OCI-LY3 (cell line): ENCODE data around the gene ZMAT5.

ENCODE experiments used
- H2AFZ ChIP-seq: fragments of 200-600, 300-600 bp; shearing (Covaris generic); 2 replicates; pipeline ENCODE4 v1.6.0; 2014; ENCODE audit warnings: antibody characterized with exemption, low read depth, low read length
- H3K27ac ChIP-seq: fragments of 200-600, 300-600 bp; sonication (generic); 2 replicates; pipeline ENCODE4 v1.5.1; 2014; ENCODE audit warnings: mild to moderate bottlenecking, low read length, moderate library complexity, mixed read lengths
- H3K27me3 ChIP-seq: fragments of 200-600, 300-600 bp; sonication (generic); 2 replicates; pipeline ENCODE4 v1.6.1; 2014; ENCODE audit warnings: low read depth, low read length, mixed read lengths
- H3K36me3 ChIP-seq: fragments of 200-600, 300-600 bp; sonication (generic); replicated peaks from 2 replicates; pipeline ENCODE3; 2014; ENCODE audit warnings: low read depth, low read length, mixed read lengths
- H3K4me1 ChIP-seq: fragments of 300-600, 200-600 bp; sonication (generic); 2 replicates; pipeline ENCODE4 v1.6.1; 2014; ENCODE audit warnings: low read length, mixed read lengths
- H3K4me2 ChIP-seq: fragments of 200-600, 300-600 bp; sonication (generic); 2 replicates; pipeline ENCODE4 v1.6.1; 2014; ENCODE audit warnings: low read length, mixed read lengths
- H3K4me3 ChIP-seq: fragments of 300-600, 200-600 bp; sonication (generic); 2 replicates; pipeline ENCODE4 v1.5.1; 2014; ENCODE audit warnings: antibody characterized with exemption, mild to moderate bottlenecking, low read length, moderate library complexity
- H3K79me2 ChIP-seq: fragments of 300-600, 200-600 bp; shearing (Covaris generic); 2 replicates; pipeline ENCODE4 v1.6.1; 2014; ENCODE audit warnings: mild to moderate bottlenecking, low read length, mixed read lengths
- H3K9ac ChIP-seq: fragments of 300-600, 200-600 bp; shearing (Covaris generic); 2 replicates; pipeline ENCODE4 v1.6.0; 2014; ENCODE audit warnings: mild to moderate bottlenecking, low read length, moderate library complexity
- H3K9me3 ChIP-seq: fragments of 200-600, 300-600 bp; shearing (Covaris generic); 2 replicates; pipeline ENCODE4 v1.6.1; 2014; ENCODE audit warnings: low read length, mixed read lengths; ENCODE audit not compliant: insufficient read depth
- H4K20me1 ChIP-seq: fragments of 200-600, 300-600 bp; sonication (generic); 2 replicates; pipeline ENCODE4 v1.6.1; 2016; ENCODE audit warnings: low read length, mixed read lengths; ENCODE audit not compliant: insufficient read depth
- CTCF ChIP-seq: fragments of 200-600, 300-600 bp; sonication (generic); IDR thresholded peaks from 2 replicates; pipeline ENCODE4 v1.5.1; 2014; ENCODE audit warnings: antibody characterized with exemption, low read length, low read depth
- EZH2phosphoT487 ChIP-seq: fragments of 200-600 bp; shearing (Covaris generic); IDR thresholded peaks from 2 replicates; pipeline ENCODE4 v1.6.1; 2018; ENCODE audit warnings: antibody characterized with exemption, mixed run types, low read depth

Gene ZMAT5

GRCh38 chr22:29701155-29701999 is 65.4 kb downstream of the ZMAT5 start:
- H3K4me2 ChIP-seq = no peak overlapping the region
- peaks cover 13% of the 10 kb centered on the region for H3K4me1 ChIP-seq

GRCh38 chr22:29700900-29701154 is 66.0 kb downstream of the ZMAT5 start:
- peaks cover 13% of the 10 kb centered on the region for H3K4me1 ChIP-seq
- peaks cover 12% of the 10 kb centered on the region for H3K27me3 ChIP-seq
- no peak overlapping the region for H2AFZ ChIP-seq
- TF ChIP-seq CTCF (no peak), EZH2phosphoT487 (no peak)
- no peaks in the 10 kb centered on the region for H3K79me2 ChIP-seq
- H3K4me2 ChIP-seq = no peak overlapping the region
- no peak overlapping the region for H3K9ac ChIP-seq
- H3K4me3 ChIP-seq = no peak overlapping the region
- no peaks in the 10 kb centered on the region for H3K9me3 ChIP-seq
- H4K20me1 ChIP-seq = no peaks in the 10 kb centered on the region
- no peak overlapping the region for H3K27ac ChIP-seq
- peaks cover 4% of the 10 kb centered on the region for H3K36me3 ChIP-seq

More at GRCh38 chr22:29701155-29701999, 65.4 kb downstream of the ZMAT5 start:
- no peak for TF ChIP-seq EZH2phosphoT487
- peak; percentile 46 for TF ChIP-seq CTCF
- Histone ChIP-seq H3K36me3 (peaks cover 4% of the 10 kb centered on the region), H4K20me1 (no peaks in the 10 kb centered on the region), H3K27ac (no peak overlapping the region), H3K9me3 (no peaks in the 10 kb centered on the region), H3K79me2 (no peaks in the 10 kb centered on the region), H2AFZ (no peak overlapping the region), H3K9ac (no peak overlapping the region), H3K4me3 (no peak overlapping the region), H3K27me3 (peaks cover 12% of the 10 kb centered on the region)

- H3K27ac ChIP-seq = no peak overlapping the region
- H3K4me1 ChIP-seq = peaks cover 13% of the 10 kb centered on the region
- no peak for TF ChIP-seq CTCF
- no peak for TF ChIP-seq EZH2phosphoT487
- no peak overlapping the region for H2AFZ ChIP-seq
- peaks cover 4% of the 10 kb centered on the region for H3K36me3 ChIP-seq
- peaks cover 12% of the 10 kb centered on the region for H3K27me3 ChIP-seq
- no peaks in the 10 kb centered on the region for H3K9me3 ChIP-seq
- H3K79me2 ChIP-seq = no peaks in the 10 kb centered on the region
- H4K20me1 ChIP-seq = no peaks in the 10 kb centered on the region
- no peak overlapping the region for H3K4me3 ChIP-seq
- H3K9ac ChIP-seq = no peak overlapping the region
- H3K4me2 ChIP-seq = no peak overlapping the region
Measured at GRCh38 chr22:29700206-29700899, 66.5 kb downstream of the ZMAT5 start.

- Histone ChIP-seq H3K36me3 (peaks cover 4% of the 10 kb centered on the region), H4K20me1 (no peaks in the 10 kb centered on the region), H3K9ac (no peak overlapping the region), H3K4me3 (no peak overlapping the region), H3K4me1 (peaks cover 4% of the 10 kb centered on the region), H3K9me3 (no peaks in the 10 kb centered on the region), H3K79me2 (no peaks in the 10 kb centered on the region), H2AFZ (no peak overlapping the region), H3K27ac (no peak overlapping the region), H3K27me3 (peaks cover 4% of the 10 kb centered on the region; the same call in 1 of the 2 replicates), H3K4me2 (no peak overlapping the region)
- TF ChIP-seq CTCF = no peak
- no peak for TF ChIP-seq EZH2phosphoT487
Measured at GRCh38 chr22:29697853-29698598, 68.8 kb downstream of the ZMAT5 start.
